ENCODE results near the gene MYH15. TPM values are rescaled to one million over a fixed set of nuclear protein-coding genes. Genes with fewer than 3 reads are reported as not detected.

The MYH15 gene
- total and polyA plus RNA-seq, 2 of the 8 experiments (the other 6 are each of a cell fraction or from before 2014, with no cell fraction given): under 0.01 TPM; not detected in 1

DNA sequence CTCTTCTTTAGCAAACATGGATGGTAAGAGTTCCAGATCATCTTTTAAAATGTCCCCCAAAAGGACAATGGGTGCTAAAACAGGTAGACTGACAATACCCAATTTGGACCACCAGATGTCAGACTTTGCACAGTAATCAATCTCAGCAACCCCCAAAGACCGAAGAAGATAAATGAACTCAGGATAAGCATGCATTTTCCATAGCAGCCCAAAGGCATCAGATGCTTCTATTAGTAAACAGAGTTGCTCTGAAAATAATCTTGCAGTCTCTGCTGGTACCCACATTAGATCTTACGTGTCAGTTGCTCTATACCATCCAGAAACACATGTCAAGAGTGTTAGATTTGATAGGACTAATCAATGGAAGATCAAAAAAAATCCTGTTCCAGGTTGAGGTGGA lies 20.6 kb downstream of the MYH15 start:
- Histone ChIP-seq H3K79me1 (ENCODE audit: low read depth, low read length) (no peaks in the 10 kb centered on the region), H3K18ac (ENCODE audit: extremely low read depth, low read length) (no peak overlapping the region), H3K9me3 (ENCODE audit: insufficient read depth in 2 of 2, low read depth in 1 of 2, low read length in 1 of 2) (no peaks in the 10 kb centered on the region), H3K27ac (ENCODE audit: low read depth, low read length) (no peak overlapping the region), H3K23ac (ENCODE audit: insufficient read length) (no peak overlapping the region), H4K20me1 (replicated peaks in 1 of 2; ENCODE audit: control insufficient read depth in 1 of 2, insufficient read depth in 2 of 2, low read length in 2 of 2) (no peaks in the 10 kb centered on the region), H2BK20ac (ENCODE audit: low read length) (no peak overlapping the region), H3K4ac (replicated peaks; ENCODE audit: insufficient read length, low read depth, low read length) (no peak overlapping the region), H2BK12ac (ENCODE audit: low read depth, low read length) (no peak overlapping the region), H3K14ac (ENCODE audit: insufficient read length) (no peak overlapping the region), H3K4me3 (ENCODE audit: extremely low read depth in 1 of 4, insufficient read depth in 2 of 4, low read depth in 3 of 4, low read length in 4 of 4) (no peak overlapping the region), H3K79me2 (ENCODE audit: control insufficient read depth in 1 of 2, insufficient read depth in 2 of 2, low read length in 2 of 2) (no peaks in the 10 kb centered on the region), H2BK120ac (replicated peaks; ENCODE audit: low read depth, low read length) (no peak overlapping the region), H3K56ac (replicated peaks; ENCODE audit: insufficient read length, low read depth, low read length) (no peak overlapping the region), H3K27me3 (replicated peaks in 1 of 4; ENCODE audit: control insufficient read depth in 3 of 4, extremely low read depth in 1 of 4, insufficient read depth in 3 of 4, low read length in 3 of 4) (no peaks in the 10 kb centered on the region), H3K36me3 (ENCODE audit: control insufficient read depth in 2 of 4, insufficient read depth in 4 of 4, low read length in 3 of 4) (no peaks in the 10 kb centered on the region), H4K8ac (ENCODE audit: extremely low read depth, insufficient read depth, low read length) (no peak overlapping the region), H3K23me2 (ENCODE audit: low read depth, low read length) (no peaks in the 10 kb centered on the region), H4K91ac (replicated peaks; ENCODE audit: insufficient read length, low read length) (no peak overlapping the region), H3K4me2 (ENCODE audit: insufficient read depth in 1 of 2, low read depth in 2 of 2, low read length in 2 of 2) (no peak overlapping the region), H2AK5ac (ENCODE audit: low read depth, low read length) (no peak overlapping the region), H3K4me1 (replicated peaks in 1 of 4; ENCODE audit: control insufficient read depth in 3 of 4, insufficient read depth in 4 of 4, low read length in 3 of 4) (peaks cover 0 to 9% (median 8%) of the 10 kb centered on the region in 4 experiments; a peak in 4 of 7 replicates), H4K5ac (ENCODE audit: insufficient read length, low read depth, low read length) (no peak overlapping the region), H3K9ac (replicated peaks in 1 of 4; ENCODE audit: extremely low read depth in 1 of 4, low read depth in 3 of 4, low read length in 3 of 4) (no peak overlapping the region), H2BK5ac (ENCODE audit: low read depth, low read length) (no peak overlapping the region), H2BK15ac (ENCODE audit: low read length) (no peak overlapping the region), H2AFZ (ENCODE audit: low read length) (0 out of 2 replicates have a peak overlapping the region, but pooled peaks have one; percentile 30)
- DNase-seq (ENCODE audit: low read depth in 1 of 2, low spot score in 2 of 2) (no peak), FAIRE-seq (peak; percentile 85)
- ChIA-PET CTCF (ENCODE audit: partially characterized antibody) (interaction anchor here (0.6 to 7.6 kb wide), 31 partner anchors 10 to 1647 kb away, joined by 3 to 91 read pairs (median 4); no protein-coding TSS in a partner anchor), POLR2A (ENCODE audit: partially characterized antibody) (no interaction called here)
- TF ChIP-seq RAD21 (IDR thresholded peaks at IDR 0.05 in 1 of 2, conservative IDR thresholded peaks at IDR 0.05 in 1 of 2; ENCODE audit: low read depth in 2 of 2, low read length in 2 of 2) (peak; percentile 94 to 96), YY1 (IDR thresholded peaks at IDR 0.05; ENCODE audit: low read depth, low read length) (peak; percentile 62; the same call in 1 of the 2 replicates), TCF12 (IDR thresholded peaks at IDR 0.05; ENCODE audit: low read depth, low read length) (no peak)
- TF ChIP-seq, protein P1, sequence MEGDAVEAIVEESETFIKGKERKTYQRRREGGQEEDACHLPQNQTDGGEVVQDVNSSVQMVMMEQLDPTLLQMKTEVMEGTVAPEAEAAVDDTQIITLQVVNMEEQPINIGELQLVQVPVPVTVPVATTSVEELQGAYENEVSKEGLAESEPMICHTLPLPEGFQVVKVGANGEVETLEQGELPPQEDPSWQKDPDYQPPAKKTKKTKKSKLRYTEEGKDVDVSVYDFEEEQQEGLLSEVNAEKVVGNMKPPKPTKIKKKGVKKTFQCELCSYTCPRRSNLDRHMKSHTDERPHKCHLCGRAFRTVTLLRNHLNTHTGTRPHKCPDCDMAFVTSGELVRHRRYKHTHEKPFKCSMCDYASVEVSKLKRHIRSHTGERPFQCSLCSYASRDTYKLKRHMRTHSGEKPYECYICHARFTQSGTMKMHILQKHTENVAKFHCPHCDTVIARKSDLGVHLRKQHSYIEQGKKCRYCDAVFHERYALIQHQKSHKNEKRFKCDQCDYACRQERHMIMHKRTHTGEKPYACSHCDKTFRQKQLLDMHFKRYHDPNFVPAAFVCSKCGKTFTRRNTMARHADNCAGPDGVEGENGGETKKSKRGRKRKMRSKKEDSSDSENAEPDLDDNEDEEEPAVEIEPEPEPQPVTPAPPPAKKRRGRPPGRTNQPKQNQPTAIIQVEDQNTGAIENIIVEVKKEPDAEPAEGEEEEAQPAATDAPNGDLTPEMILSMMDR (IDR thresholded peaks at IDR 0.05; ENCODE audit: control extremely low read depth in 1 of 3, insufficient read depth in 1 of 3, low read depth in 1 of 3, low read length in 3 of 3): peak in 2 of 3 experiments; percentile 77 to 78; a peak in 3 of 4 replicates
- WGBS, 2 experiments (ENCODE audit: extremely low coverage in 1 of 2, insufficient coverage in 1 of 2, insufficient read length in 1 of 2, insufficient replicate concordance in 2 of 2, low coverage in 1 of 2, low lambda C conversion rate in 2 of 2, missing lambda C conversion rate in 1 of 2): 31% methylated on average over 2 of the region's 2 CpGs; no CpG with 5 or more reads in 1 of the 2 experiments
